Erythroblast (primary cell): ENCODE measurements around the gene STK24.

Experiments
- GATA1 ChIP-seq: IDR thresholded peaks from 2 replicates; pipeline ENCODE4 v1.6.1; 2011; ENCODE audit warnings: low read depth, mild to moderate bottlenecking, control low read depth, low read length, moderate library complexity
- POLR2A ChIP-seq: IDR thresholded peaks from 2 replicates; pipeline ENCODE4 v1.6.1; 2011; ENCODE audit warnings: mild to moderate bottlenecking, low read length

DNA sequence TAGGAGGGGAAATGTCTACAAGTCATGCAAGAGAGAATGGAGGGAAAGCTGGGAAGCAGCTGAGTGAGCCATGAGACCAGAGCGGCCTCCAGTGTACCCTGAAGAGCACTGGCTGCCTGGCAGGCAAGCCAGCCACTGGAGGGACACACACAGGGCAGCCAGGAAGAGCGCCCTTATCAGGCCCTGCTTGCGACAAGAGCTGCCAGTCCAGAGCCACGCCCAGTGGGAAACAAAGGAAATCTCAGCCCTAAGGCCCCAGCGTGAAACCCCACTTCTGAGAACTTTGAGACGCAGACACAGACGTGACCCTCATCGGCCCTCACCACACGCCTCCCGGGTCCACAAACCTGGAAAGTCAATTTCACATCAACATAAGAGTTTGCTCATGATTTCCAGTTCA lies 105.0 kb downstream of the STK24 start:
- no peak for TF ChIP-seq POLR2A
- TF ChIP-seq GATA1: no peak
